ENCODE data around the gene SOCS3.

Gene SOCS3

DNA sequence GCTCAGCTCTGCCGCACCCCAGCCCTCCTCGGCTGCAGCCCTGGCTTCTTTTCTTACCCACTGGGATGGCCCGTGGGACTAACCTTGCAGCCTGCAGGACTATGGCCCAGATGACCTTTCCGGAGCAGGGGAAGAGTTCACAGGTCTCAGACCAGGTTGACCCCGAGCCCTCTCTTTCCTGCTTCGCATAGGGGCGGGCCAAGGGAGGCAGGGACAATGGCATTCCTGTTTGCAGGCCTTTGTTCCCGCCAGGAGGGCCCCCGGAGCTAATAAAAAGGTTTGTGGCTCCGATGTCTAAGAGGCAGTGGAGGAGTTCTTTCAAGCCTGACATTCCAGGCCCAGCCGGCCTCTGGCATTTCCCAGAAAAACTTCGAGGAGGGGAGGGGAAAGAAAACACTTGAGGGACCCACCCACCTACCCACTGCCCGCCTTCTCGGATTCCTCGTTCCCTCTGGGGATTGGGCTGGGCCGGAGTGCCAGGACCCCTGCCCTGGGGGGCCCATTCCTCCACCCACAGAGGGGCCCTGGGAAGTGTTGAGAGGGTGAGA, 5.8 kb upstream of the SOCS3 start:
- peak overlapping the region; percentile 59 for H3K27ac Mint-ChIP-seq

DNA sequence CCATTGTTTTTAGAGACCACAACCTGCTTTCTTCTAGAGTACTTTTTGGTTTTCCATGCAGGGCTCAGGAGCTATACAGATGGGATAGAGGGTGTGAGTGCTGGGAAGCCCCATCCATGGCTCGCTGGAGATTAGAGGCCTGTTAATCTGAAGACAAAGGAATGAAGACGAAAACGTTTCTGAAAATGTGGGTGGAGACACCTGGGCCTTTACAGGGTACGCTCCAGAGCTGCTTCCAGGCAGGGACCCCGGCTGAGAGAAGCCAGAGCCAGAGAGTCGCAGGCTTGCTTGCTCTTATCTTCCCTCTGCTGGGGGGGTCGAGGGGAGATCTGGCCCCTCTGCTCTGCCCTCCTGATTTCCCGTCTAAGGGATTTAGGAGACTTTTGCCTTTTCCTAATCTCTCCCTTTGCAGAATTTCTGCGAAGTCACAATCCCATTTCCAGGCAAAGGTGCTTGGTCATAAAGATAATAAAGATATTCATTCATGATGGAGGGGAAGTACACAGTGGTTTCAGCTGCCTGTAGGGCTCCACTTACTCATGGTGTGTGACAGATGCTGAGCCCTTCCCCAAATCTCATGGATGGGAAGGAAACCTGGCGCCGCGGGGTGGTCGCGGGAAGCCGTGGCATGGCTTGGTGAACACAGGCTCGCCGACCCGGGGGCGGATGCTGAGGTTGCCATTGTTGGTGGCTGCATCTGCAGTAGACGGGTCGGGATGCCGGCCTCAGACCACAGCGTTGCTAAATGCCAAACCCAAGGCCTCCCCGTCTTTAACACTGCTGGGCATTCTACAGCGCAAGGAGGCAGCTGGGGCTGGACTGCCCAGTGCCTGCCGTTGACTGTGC, 4.8 kb upstream of the SOCS3 start:
- ATAC-seq = no peak
- Mint-ChIP-seq H3K27ac (peak overlapping the region; percentile 17), H3K9me3 (no peaks in the 10 kb centered on the region), H3K36me3 (no peaks in the 10 kb centered on the region), H3K4me1 (peaks cover 39% of the 10 kb centered on the region), H3K4me3 (no peak overlapping the region), H3K27me3 (peaks cover 13% of the 10 kb centered on the region)

More for the DNA sequence above, 5.8 kb upstream of the SOCS3 start:
- no peaks in the 10 kb centered on the region for H3K9me3 Mint-ChIP-seq
- ATAC-seq = no peak
- no peaks in the 10 kb centered on the region for H3K36me3 Mint-ChIP-seq
- peaks cover 13% of the 10 kb centered on the region for H3K27me3 Mint-ChIP-seq
- H3K4me3 Mint-ChIP-seq = no peak overlapping the region
- H3K4me1 Mint-ChIP-seq = peaks cover 37% of the 10 kb centered on the region

DNA sequence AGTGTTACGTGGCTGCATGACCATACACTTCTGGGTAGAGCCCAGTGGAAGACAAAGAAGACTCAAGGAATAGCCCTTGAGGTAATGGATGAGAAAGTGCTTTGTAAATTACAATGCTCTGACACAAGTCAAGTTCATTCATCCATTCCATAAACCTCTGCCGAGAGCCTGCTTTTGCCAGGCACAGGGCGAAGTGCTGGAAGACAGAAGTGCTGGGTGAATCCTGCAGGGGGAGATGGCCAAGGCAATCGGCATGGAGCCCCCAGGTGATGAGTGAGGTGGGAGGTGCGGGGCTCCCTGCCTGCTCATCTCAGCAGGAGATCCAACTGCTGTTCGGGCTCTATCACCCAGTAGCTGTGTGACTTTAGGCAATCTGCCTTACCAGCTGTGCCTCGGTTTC, 2.8 kb upstream of the SOCS3 start:
- Mint-ChIP-seq H3K36me3 (peaks cover 13% of the 10 kb centered on the region), H3K27ac (no peak overlapping the region), H3K9me3 (no peaks in the 10 kb centered on the region), H3K27me3 (peaks cover 13% of the 10 kb centered on the region), H3K4me1 (peaks cover 49% of the 10 kb centered on the region), H3K4me3 (no peak overlapping the region)
- ATAC-seq = no peak

DNA sequence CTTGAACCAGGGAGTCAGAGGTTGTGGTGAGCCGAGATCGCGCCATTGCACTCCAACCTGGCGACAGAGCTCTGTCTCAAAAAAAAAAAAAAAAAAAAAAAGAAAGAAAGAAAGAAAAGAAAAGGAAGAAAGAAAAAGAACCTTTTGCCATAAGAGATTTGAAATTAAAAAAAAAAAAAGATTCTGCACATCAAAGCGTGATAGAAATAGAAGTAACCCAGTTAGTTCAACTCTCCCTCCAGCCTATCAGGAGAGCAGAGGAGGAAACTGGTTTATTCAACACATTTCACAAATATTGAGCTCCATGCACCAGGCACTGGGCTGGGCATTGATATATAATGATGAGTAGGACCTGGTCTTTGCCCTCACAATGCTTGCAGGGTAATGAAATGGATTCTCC, 2.4 kb upstream of the SOCS3 start:
- peaks cover 17% of the 10 kb centered on the region for H3K36me3 Mint-ChIP-seq
- no peak overlapping the region for H3K4me3 Mint-ChIP-seq
- no peak for ATAC-seq
- no peak overlapping the region for H3K27ac Mint-ChIP-seq
- peaks cover 53% of the 10 kb centered on the region for H3K4me1 Mint-ChIP-seq
- no peaks in the 10 kb centered on the region for H3K9me3 Mint-ChIP-seq
- peaks cover 13% of the 10 kb centered on the region for H3K27me3 Mint-ChIP-seq

DNA sequence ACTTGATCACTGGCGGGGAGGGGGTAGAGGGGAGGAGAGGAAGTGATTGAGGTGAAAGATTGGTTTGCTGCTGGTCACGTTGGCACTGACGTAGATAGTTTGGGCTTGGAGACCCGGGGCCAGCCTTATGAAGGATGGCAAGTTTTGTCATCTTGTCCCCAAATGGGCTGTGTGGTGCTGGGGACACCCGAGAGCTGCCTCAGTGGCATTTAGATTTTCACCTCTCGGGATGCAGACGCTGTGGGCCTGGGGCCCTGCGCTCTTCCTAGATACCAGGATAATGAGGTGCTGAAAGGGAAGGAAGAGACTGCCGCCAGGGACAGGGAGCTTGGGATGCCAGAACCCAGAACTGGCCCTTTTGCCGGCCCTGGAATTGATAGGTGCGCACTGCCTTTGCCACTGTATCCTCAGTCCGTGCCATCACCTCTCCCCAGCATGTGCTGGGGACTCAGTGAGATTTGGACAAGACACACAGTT, 1.4 kb upstream of the SOCS3 start:
- no peaks in the 10 kb centered on the region for H3K9me3 Mint-ChIP-seq
- H3K27ac Mint-ChIP-seq = peak overlapping the region; percentile 67
- peaks cover 25% of the 10 kb centered on the region for H3K36me3 Mint-ChIP-seq
- H3K27me3 Mint-ChIP-seq = peaks cover 6% of the 10 kb centered on the region
- H3K4me3 Mint-ChIP-seq = peak overlapping the region; percentile 84
- H3K4me1 Mint-ChIP-seq = peaks cover 53% of the 10 kb centered on the region
- ATAC-seq = no peak

DNA sequence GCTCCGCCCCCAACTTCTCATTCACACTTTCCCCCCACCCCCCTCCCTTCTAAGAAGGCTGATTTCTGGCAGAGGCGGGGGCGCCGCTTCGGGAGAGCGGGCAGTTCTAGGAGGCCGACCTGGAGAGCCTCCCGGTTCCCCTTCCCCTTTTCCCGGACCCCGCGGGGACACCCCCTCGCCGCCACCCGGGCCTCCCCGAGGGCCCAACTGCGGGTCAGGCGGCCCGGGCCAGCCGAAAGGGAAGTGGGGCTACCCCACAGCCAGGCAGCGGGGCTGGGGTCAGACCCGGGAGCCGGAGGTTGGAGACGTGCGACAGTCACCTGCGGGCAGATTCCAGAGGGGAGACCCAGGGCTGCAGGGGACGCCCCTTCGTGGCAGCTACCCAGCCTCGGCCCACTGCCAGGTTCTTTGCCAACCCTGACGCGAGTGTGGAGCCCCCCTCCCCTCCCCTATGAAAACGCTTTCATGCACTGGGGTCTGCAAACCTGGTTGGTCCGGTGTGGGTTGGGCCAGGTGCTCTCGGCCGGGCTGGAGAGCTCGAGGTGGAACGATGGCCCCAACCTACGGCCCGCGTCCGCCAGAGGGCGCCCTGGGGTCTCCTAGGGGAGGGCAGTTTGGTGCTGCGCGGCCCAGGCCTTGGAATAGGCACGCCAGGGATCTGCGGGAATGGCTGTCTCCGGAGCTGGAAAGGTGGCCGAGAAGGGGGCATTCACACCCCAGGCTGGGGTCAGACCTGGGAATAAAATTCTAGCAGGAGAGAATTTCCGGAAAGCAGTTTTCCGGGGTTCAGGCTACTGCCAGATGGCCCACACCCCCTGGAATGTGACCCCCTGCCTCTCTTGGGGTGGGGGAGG, 721 bp upstream of the SOCS3 start:
- peak; percentile 66 for ATAC-seq
- peaks cover 25% of the 10 kb centered on the region for H3K36me3 Mint-ChIP-seq
- H3K4me3 Mint-ChIP-seq = peak overlapping the region; percentile 84
- H3K27me3 Mint-ChIP-seq = no peaks in the 10 kb centered on the region
- no peaks in the 10 kb centered on the region for H3K9me3 Mint-ChIP-seq
- peaks cover 53% of the 10 kb centered on the region for H3K4me1 Mint-ChIP-seq
- H3K27ac Mint-ChIP-seq = peak overlapping the region; percentile 67

DNA sequence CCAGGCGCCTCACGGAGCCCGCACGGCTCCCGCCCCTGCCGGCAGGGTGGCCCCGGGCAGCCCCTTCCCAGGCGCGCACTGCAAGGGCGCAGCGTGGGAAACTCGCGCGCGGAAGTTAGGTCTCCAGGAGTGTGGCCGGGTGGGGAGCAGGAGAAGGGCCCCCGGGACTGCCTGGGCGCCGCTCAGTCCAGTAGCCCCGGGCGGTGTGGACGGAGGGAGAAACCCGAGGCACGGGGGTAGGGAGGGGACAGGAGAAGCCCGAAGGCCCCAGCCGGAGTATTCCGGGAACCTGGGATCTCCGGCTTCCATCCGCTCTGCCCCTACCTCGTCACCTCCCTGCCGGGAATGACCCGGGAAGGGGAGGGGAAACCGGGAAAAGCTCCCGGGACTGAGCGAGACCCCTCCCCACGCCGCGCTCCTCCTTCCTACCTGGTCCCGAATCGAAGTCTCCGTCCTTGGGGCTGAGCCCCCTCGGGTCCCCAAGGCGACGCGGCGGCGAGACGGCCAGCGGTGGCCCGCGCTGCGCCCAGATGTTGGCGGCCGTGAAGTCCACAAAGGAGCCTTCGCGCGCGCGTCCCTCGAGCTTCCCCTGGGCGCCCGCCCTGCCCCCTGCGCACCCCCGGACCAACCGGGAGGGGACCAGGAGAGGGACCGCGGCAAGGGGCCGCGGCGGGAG, 418 bp downstream of the SOCS3 start:
- no peak for ATAC-seq
- no peaks in the 10 kb centered on the region for H3K27me3 Mint-ChIP-seq
- peak overlapping the region; percentile 89 for H3K27ac Mint-ChIP-seq

DNA sequence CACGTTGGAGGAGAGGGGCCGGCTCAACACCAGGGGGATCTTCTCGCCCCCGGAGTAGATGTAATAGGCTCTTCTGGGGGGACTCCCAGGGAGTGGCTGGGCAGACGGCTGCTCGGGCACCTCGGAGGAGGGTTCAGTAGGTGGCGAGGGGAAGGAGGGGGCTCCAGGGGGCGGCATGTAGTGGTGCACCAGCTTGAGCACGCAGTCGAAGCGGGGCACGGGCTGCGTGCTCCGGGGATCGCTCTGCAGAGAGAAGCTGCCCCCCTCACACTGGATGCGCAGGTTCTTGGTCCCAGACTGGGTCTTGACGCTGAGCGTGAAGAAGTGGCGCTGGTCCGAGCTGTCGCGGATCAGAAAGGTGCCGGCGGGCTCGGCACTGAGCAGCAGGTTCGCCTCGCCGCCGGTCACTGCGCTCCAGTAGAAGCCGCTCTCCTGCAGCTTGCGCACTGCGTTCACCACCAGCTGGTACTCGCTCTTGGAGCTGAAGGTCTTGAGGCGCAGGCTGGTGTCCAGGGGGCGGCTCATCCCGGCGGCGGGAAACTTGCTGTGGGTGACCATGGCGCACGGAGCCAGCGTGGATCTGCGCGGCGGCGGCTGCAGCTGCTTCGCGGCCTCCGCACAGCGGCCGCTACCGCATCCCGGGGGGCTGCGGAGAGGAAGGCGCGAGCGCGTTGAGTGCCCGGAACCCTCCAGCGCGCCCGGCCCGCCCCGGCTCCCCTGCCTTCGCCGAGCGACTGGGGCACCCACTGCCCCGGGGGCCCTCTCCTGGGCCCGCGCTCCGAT, 1.1 kb downstream of the SOCS3 start:
- no peaks in the 10 kb centered on the region for H3K9me3 Mint-ChIP-seq
- no peak for ATAC-seq
- H3K27me3 Mint-ChIP-seq = no peaks in the 10 kb centered on the region
- peaks cover 52% of the 10 kb centered on the region for H3K4me1 Mint-ChIP-seq
- peak overlapping the region; percentile 89 for H3K27ac Mint-ChIP-seq
- peak overlapping the region; percentile 89 for H3K4me3 Mint-ChIP-seq
- peaks cover 25% of the 10 kb centered on the region for H3K36me3 Mint-ChIP-seq

More for the DNA sequence above, 418 bp downstream of the SOCS3 start:
- H3K4me3 Mint-ChIP-seq = peak overlapping the region; percentile 89
- H3K36me3 Mint-ChIP-seq = peaks cover 25% of the 10 kb centered on the region
- H3K4me1 Mint-ChIP-seq = peaks cover 51% of the 10 kb centered on the region
- H3K9me3 Mint-ChIP-seq = no peaks in the 10 kb centered on the region

DNA sequence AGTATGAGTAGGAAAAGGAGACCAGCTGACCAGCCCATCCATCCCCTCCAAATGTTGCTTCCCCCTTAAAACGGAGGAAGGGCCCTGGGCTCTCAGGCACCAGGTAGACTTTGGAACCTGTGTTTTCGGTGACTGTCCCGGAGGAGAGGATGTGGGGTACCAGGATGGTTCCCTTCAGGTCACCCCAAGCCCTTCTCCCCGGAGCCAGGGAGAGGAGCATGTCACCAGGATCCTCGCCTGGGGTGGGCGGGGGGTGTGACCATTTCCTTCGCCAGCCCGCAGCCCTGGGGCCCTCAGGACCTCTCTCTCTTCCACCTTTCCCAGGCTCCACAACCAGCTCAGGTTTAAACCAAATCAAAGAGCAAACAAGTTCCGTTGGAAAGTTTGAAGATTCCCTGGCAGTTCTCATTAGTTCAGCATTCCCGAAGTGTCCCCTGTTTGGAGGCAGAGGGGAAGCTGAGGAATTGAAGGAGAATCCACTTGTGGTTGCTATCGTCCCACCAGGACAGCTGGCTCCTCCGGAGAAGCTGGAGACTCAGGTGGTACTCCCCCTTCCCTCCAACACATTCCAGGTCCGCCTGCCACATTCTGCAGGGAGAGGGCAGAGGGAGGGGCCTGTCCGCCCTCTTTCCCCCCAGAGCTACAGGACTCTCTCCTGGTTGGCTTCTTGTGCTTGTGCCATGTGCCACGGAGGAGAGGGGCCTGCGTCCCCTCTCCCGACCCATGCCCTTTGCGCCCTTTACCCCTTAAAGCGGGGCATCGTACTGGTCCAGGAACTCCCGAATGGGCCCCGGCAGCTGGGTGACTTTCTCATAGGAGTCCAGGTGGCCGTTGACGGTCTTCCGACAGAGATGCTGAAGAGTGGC, 2.0 kb downstream of the SOCS3 start:
- Mint-ChIP-seq H3K9me3 (no peaks in the 10 kb centered on the region), H3K36me3 (peaks cover 25% of the 10 kb centered on the region), H3K4me1 (peaks cover 60% of the 10 kb centered on the region), H3K27ac (peak overlapping the region; percentile 89), H3K27me3 (no peaks in the 10 kb centered on the region), H3K4me3 (peak overlapping the region; percentile 89)
- ATAC-seq = no peak

DNA sequence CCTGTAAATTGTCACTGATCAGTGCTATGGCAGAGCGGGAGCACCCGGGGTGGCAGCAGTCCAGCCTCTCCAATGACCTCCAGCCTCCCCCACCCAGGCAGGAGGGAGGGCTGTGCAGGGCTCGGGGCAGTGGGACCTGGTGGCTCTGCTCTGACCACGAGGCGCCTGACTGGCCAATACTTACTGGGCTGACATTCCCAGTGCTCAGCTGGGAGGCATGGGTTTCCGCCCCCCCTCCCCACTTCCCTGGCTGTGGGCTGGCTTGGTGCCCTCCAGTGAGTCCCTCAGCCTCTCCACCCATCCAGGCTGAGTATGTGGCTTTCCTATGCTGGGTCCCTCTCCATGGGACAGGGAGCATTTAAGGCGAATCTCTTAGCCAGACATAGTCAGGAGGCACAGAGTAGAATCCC, 2.7 kb downstream of the SOCS3 start:
- Mint-ChIP-seq H3K36me3 (peaks cover 25% of the 10 kb centered on the region), H3K4me3 (peak overlapping the region; percentile 89), H3K27ac (peak overlapping the region; percentile 89), H3K4me1 (peaks cover 63% of the 10 kb centered on the region), H3K9me3 (no peaks in the 10 kb centered on the region), H3K27me3 (no peaks in the 10 kb centered on the region)
- ATAC-seq = no peak

DNA sequence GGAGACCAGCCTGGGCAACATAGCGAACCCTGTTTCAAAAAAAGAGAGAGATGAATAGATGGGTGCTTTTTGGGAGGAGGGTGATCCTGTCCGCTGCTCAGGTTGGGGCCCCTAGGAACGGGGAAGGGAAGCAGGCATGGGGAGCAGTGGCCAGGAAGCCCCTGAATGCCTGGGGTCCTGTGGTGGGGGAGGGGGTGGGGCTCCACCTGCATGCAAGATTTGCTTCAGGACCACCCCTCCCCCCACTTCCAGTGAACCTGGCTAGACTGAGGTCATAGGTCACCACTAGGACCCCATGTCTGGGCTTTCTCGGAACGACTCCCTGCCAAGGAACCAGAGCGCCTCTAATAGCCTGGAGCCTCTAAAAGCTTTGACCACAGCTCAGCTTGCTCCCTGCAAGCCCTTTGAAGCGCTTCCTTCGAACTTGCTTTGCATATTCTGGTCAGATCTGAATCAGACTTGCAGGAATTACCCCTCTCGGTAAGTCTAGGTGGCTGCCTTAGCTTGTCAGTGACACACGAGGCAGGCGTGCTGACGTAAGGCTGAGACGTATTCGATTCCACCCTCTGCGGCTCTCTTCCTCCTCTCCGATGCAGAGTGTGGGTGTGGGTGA, 3.7 kb downstream of the SOCS3 start:
- Mint-ChIP-seq H3K4me1 (peaks cover 68% of the 10 kb centered on the region), H3K4me3 (peak overlapping the region; percentile 65), H3K9me3 (no peaks in the 10 kb centered on the region), H3K27ac (peak overlapping the region; percentile 89), H3K36me3 (peaks cover 25% of the 10 kb centered on the region), H3K27me3 (no peaks in the 10 kb centered on the region)
- ATAC-seq = peak; percentile 82

DNA sequence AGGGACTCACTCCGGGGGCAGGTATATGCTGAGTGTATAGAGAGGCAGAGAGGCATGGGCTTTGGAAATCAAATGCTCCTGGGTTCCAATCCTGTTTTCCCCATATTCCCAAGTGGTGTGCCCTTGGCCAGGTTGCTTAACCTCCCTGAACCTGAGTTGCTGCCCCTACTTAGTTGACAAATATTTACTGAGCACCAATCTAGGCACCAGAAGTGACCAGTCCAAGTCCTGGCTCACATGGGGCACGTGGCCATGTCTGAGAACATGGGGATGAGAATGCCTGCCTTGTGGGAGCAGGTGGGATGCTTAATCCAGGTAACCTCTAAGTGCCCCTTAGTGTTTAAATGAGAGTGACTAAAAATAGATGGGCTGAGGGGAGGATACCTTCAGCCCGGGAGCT, 4.2 kb downstream of the SOCS3 start:
- Mint-ChIP-seq H3K36me3 (peaks cover 25% of the 10 kb centered on the region), H3K4me3 (peak overlapping the region; percentile 65), H3K9me3 (no peaks in the 10 kb centered on the region), H3K27ac (peak overlapping the region; percentile 89), H3K4me1 (peaks cover 66% of the 10 kb centered on the region), H3K27me3 (no peaks in the 10 kb centered on the region)
- no peak for ATAC-seq

DNA sequence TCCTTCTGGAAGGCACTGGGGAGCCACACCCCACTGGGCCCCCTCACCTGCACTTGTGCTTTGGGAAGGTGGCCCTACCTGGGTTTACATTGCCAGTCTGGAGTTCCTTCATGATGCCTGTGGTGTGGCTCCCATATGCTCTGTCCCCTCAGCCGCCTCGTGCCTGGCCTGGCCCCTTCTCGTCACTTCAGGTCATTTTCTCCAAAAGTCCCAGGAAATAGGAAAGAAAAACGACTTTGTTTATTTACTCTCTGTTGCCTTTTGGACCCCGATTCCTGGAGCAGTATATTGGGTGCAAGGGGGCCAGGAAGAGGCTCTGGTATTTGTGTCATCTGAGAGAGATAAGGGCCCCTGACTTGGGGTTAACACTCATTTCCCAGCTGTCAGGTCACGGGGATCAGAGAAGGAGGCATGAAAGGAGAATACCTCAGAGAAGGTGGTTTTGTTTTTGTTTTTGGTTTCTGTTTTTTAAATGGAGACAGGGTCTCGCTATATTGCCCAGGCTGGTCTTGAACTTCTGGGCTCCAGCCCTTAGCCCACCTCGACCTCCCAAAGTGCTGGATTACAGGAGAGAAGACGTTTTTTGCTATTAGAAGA, 4.7 kb downstream of the SOCS3 start:
- Mint-ChIP-seq H3K4me3 (no peak overlapping the region), H3K9me3 (no peaks in the 10 kb centered on the region), H3K27me3 (no peaks in the 10 kb centered on the region), H3K4me1 (peaks cover 69% of the 10 kb centered on the region), H3K36me3 (peaks cover 25% of the 10 kb centered on the region), H3K27ac (peak overlapping the region; percentile 89)
- no peak for ATAC-seq

Data from stimulated activated memory B cell treated with anti-CD40 and anti-IgM and Interleukin-4, amounts not matched to agents 10 μg/mL and 1 μg/mL and 100 μg/mL, for 72 hours (primary cell).